Uterus (tissue), 2 donors: ENCODE data around the gene ARID1B.

Experiments used
- POLR2A ChIP-seq, 2 donors: fragments of 450-650 bp; IDR thresholded peaks; one replicate each; pipeline ENCODE4 v1.6.1; 2016; ENCODE audit warnings: antibody characterized with exemption in 2 of 2, mild to moderate bottlenecking in 1 of 2, moderate library complexity in 1 of 2
- TF ChIP-seq, protein P1 (sequence below), 4 experiments: fragments of 200-600 bp in 2 of 4; fragments of 450-650 bp in 2 of 4; sonication (generic) in 2 of 4; IDR thresholded peaks; one replicate each; pipeline ENCODE4 v1.5.1; 2016 to 2019; ENCODE audit warnings: antibody characterized with exemption in 4 of 4, mild to moderate bottlenecking in 2 of 4, moderate library complexity in 1 of 4

DNA sequence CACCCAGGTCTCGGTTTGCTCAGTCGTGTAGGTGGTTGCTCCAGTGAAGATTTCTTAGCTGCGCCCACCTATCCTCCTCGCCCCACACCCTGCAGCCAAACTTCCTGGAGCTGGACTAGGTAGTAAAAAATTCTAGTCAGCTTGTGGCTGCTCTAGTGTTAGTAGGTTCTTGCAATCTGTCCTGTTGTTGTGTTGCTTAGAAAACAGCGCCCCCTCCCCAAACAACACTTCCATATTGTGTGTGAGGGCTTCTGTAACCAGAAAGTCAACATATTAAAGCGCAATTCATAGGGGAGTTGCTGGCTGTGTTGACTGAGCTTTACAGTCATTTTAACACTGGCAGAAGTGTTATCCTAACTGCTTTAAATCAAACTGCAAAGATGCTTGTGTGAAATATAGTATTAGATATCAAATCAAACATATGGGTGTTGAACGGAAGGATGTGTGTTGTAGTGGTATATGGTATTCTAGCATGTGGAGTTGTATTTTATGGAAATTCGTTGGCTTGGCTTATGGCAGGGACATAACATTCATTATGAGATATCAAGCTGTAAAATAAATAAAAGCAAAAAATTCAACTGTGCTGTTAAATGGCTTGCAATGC lies 122.5 kb downstream of the ARID1B start:
- TF ChIP-seq, protein P1, sequence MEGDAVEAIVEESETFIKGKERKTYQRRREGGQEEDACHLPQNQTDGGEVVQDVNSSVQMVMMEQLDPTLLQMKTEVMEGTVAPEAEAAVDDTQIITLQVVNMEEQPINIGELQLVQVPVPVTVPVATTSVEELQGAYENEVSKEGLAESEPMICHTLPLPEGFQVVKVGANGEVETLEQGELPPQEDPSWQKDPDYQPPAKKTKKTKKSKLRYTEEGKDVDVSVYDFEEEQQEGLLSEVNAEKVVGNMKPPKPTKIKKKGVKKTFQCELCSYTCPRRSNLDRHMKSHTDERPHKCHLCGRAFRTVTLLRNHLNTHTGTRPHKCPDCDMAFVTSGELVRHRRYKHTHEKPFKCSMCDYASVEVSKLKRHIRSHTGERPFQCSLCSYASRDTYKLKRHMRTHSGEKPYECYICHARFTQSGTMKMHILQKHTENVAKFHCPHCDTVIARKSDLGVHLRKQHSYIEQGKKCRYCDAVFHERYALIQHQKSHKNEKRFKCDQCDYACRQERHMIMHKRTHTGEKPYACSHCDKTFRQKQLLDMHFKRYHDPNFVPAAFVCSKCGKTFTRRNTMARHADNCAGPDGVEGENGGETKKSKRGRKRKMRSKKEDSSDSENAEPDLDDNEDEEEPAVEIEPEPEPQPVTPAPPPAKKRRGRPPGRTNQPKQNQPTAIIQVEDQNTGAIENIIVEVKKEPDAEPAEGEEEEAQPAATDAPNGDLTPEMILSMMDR (IDR thresholded peaks at IDR 0.05): no peak
- no peak for TF ChIP-seq POLR2A (IDR thresholded peaks at IDR 0.05)
